ENCODE measurements around the gene TES.

- TF ChIP-seq CTCF (conservative IDR thresholded peaks at IDR 0.05; ENCODE audit: low read depth in 2 of 2), result no peak
- no peak for TF ChIP-seq EZH2 (IDR thresholded peaks at IDR 0.05; ENCODE audit: low read depth, unreplicated experiment)
- TF ChIP-seq CREB1 (CRISPR knock-in tag; IDR thresholded peaks at IDR 0.05; ENCODE audit: low read depth), result no peak
- TF ChIP-seq ZNF114 (CRISPR knock-in tag; IDR thresholded peaks at IDR 0.05), result no peak
- no peak for TF ChIP-seq EZH2phosphoT487 (IDR thresholded peaks at IDR 0.05; ENCODE audit: unreplicated experiment)
- no peak for TF ChIP-seq REST (IDR thresholded peaks at IDR 0.05; ENCODE audit: unreplicated experiment)
- TF ChIP-seq POLR2AphosphoS5 (IDR thresholded peaks at IDR 0.05; ENCODE audit: low read depth), result no peak
Measured at GRCh38 chr7:116213361-116214130, 3.2 kb downstream of the TES start.
